NCI-H1105 treated with DMSO at 0.1 percent for 48 hours (cell line): Measurements from ENCODE around the gene DAB2IP.
"Not testable (repeated sequence)": the region's sequence is repeated elsewhere in the genome, so short reads cannot be mapped to it uniquely, and the experiment has no call there.

Experiments
- DNase-seq: peaks from one replicate; lab custom pipeline; 2025; lab: John Stamatoyannopoulos, UW

Gene DAB2IP

GRCh38 chr9:121727295-121728020, 76.0 kb downstream of the DAB2IP start:
- no peak for DNase-seq

GRCh38 chr9:121728916-121729315, 77.5 kb downstream of the DAB2IP start:
- no peak for DNase-seq

DNA sequence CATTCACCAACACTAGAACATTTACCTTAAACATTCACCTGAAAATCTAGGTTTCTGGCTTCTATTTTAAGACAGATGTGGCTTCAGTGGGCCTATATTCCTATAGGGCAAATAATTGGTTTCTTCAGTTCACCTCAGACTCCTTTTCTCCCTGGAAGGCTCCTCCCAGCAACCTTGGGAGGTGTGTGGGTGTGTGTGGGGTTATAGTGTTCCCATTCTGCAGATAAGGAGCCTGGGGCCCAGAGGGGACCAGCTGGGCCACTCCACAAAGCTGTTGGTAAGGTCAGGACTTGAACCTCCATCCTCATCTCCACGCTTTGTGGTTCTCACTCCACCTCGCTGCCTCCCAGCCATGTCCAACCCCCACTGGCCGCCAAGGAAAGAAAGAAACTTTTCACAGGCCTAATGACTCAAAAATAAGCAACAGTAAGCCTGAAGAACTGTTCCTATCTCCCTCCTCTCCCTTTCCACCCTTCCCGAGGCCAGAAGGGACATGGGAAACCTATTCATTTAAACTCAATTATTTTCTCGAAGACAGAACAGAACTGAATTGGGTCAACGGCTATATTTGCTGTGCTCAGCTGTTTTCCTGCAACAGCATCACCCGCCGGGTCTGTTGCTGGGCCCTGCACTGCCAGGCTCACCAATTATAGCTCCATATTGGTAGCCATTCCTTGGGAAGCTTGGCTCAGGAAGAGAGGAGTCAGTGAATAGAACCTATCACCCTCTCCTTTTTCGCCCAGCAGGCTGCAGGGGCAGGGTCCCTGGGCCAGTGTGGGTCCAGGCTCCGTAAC, 78.5 kb downstream of the DAB2IP start:
- no peak for DNase-seq

DNA sequence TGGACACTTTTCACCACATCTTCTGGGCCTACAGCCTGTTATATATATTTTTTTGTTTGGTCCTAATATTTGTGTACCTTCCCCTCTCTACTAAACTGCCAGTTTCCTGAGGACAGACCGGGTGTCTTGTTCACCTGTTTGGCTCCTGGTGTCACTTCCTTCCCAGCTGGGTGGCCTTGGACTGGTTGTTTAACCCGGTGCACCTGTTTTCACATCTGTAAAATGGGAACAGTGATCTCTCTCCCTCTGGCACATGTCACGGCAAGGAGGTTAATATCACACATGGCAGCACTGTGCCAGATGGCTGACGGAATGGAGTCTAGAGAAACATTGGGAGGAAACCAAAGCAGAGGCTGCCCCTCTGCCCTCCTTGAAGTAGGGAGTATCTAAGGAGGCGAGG, 79.7 kb downstream of the DAB2IP start:
- DNase-seq, result no peak

DNA sequence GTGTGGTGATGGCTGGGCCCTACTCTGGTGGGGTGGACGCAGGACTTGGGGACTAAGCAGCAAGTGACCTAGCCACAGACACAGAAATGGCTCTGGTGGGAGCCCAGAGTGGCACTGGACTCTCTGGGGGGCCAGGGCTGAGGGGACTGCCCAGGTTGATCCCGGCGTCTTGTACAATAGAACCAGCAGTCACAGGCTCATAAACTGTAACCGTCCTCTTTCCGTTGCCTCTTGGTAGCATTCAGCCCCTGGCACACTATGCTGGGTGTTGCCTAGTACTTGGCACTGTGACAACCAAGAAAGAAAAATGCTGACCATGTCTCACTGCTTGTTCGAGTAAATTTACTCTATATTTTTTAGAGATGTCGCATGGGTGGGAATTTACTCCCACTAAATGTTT, 80.5 kb downstream of the DAB2IP start:
- no peak for DNase-seq

DNA sequence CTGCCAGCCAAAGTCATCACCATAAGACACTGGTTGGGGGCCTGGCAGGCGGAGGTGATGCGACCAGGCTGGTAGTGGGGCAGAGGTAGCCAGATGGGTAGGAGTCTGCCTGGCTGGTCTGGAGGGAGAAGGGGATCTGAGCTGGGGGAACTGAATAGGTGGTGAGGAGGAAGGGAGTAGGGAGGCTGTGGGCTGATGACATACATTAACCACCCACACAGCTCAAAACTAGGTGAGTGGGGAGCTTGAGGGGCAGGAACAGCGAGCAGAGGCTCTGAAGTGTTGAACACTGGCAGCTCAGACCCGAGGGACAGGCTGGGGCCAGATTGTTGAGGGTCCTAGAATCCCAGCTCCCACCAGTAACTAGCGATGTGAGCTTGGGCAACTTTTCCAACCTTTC, 81.0 kb downstream of the DAB2IP start:
- DNase-seq, result no peak

- DNase-seq, result no peak
Measured at GRCh38 chr9:121732886-121733285, 81.5 kb downstream of the DAB2IP start.

DNA sequence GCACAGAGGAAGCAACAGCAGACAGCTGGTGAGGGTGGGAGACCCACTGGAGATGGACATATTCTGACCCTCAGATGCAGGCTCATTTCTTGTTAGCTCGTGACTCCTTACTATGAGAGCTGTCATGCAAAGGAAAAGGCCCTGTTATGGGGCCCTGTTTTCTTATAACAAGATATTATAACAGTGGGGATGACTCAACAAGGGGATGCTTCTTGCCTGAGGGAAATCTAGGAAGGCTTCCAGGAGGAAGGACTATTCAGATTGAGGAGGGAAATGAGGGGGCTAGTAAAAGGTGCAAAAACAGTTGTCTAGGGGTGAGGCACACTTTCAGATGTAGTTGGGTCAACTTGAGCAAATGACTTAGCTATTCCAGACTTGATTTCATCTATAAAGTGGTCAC, 83.0 kb downstream of the DAB2IP start:
- DNase-seq, result no peak

- DNase-seq, result no peak
Measured at GRCh38 chr9:121735065-121735792, 83.8 kb downstream of the DAB2IP start.

GRCh38 chr9:121735793-121736770, 84.6 kb downstream of the DAB2IP start:
- DNase-seq, result no peak

- DNase-seq, result no peak
Measured at GRCh38 chr9:121736934-121737462, 85.6 kb downstream of the DAB2IP start.

GRCh38 chr9:121737481-121737931, 86.1 kb downstream of the DAB2IP start:
- DNase-seq, result no peak

GRCh38 chr9:121738411-121738810, 87.0 kb downstream of the DAB2IP start:
- DNase-seq, result no peak

DNA sequence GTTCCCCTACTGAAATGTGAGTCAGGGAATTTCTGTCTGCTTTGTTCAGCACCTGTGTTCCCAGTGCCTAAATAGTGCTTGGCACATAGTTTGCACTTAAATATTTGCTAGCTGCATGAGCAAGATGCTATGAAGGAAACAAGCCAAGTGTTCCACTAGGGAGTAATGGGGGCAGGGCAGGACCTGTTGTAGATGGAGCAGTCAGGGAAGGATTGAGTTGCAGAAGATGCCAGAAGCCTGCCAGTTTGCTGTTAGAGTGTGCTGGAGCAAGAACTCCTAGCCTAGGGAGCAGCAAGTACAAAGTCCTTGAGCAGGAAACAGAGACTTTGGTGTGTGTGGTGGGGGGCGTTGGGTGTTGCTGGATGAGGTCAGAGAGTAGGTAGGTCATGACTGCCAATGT, 87.5 kb downstream of the DAB2IP start:
- DNase-seq, result no peak

GRCh38 chr9:121739971-121740370, 88.5 kb downstream of the DAB2IP start:
- no peak for DNase-seq

GRCh38 chr9:121741228-121741918, 89.9 kb downstream of the DAB2IP start:
- DNase-seq, result no peak

- not testable (repeated sequence) for DNase-seq
Measured at GRCh38 chr9:121741919-121742283, 90.5 kb downstream of the DAB2IP start.

DNA sequence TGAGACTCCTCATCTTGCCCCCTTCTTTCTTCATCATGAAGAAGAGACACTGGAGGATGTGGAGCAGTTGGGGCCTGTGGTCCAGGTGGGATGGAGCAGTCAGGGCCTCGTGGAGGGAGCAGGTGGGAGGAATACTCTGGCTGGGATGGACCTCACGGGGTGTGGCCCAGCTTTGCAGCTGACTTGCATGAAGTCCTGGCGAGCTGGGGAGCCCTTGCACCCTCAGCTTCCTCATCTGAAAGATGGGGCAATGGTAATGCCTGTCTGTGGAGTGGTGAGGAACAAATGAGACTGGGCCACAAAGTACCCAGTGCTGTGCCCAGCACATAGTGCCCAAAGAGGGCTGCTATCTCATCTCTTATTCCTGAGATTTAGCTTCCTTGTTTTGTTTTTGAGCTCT, 91.5 kb downstream of the DAB2IP start:
- no peak for DNase-seq

GRCh38 chr9:121743441-121744001, 92.1 kb downstream of the DAB2IP start:
- no peak for DNase-seq

- no peak for DNase-seq
Measured at GRCh38 chr9:121744002-121744686, 92.7 kb downstream of the DAB2IP start.
